Cardiac fibroblast (primary cell): Measurements from ENCODE around the gene PRKG1.

Source experiments
- DNase-seq, 2 donors: peaks; one replicate each; pipeline versions ENCODE4 v3.0.0 to v3.0.0-alpha.2; 2010; ENCODE audit warnings: low read depth in 2 of 2
- H3K4me3 ChIP-seq, 2 donors: replicated peaks in 1 of 2; 1 replicate in 1 of 2; 2 replicates in 1 of 2; pipeline ENCODE4 v1.5.1; 2011; ENCODE audit warnings: low read depth in 2 of 2, low read length in 2 of 2, mild to moderate bottlenecking in 2 of 2, moderate library complexity in 1 of 2
- CTCF ChIP-seq: IDR thresholded peaks from one replicate; pipeline ENCODE4 v1.5.1; 2011; ENCODE audit warnings: low read depth, mild to moderate bottlenecking, low read length, inconsistent platforms

PRKG1 gene

GRCh38 chr10:51669041-51669440, 594.8 kb downstream of the PRKG1 start:
- TF ChIP-seq CTCF, result no peak

GRCh38 chr10:51672039-51672535, 597.8 kb downstream of the PRKG1 start:
- no peak overlapping the region for H3K4me3 ChIP-seq
- no peak for TF ChIP-seq CTCF
- no peak for DNase-seq

More at GRCh38 chr10:51669041-51669440, 594.8 kb downstream of the PRKG1 start:
- no peak overlapping the region for H3K4me3 ChIP-seq
- DNase-seq, result no peak

- no peak for TF ChIP-seq CTCF
- peak in 1 of 2 donors; percentile 38 for DNase-seq
- H3K4me3 ChIP-seq, result no peak overlapping the region
Measured at GRCh38 chr10:51675088-51675487, 600.8 kb downstream of the PRKG1 start.

GRCh38 chr10:51679841-51680240, 605.6 kb downstream of the PRKG1 start:
- TF ChIP-seq CTCF, result no peak
- DNase-seq, result no peak
- no peak overlapping the region for H3K4me3 ChIP-seq

- TF ChIP-seq CTCF, result no peak
- DNase-seq, result peak; percentile 67 to 84
- no peak overlapping the region for H3K4me3 ChIP-seq
Measured at GRCh38 chr10:51683031-51683691, 608.9 kb downstream of the PRKG1 start.

GRCh38 chr10:51685768-51686167, 611.5 kb downstream of the PRKG1 start:
- H3K4me3 ChIP-seq, result no peak overlapping the region
- no peak for TF ChIP-seq CTCF
- peak in 1 of 2 donors; percentile 46 for DNase-seq
